GM21526 (cell line): Measurements from ENCODE around the gene B4GALT2.

Experiments used
- ATAC-seq: cut with Tn5 transposase; IDR thresholded peaks from one replicate; pipeline ENCODE4 v1.9.1; 2021; ENCODE audit warnings: moderate library complexity; ENCODE audit not compliant: unreplicated experiment, low FRiP score

B4GALT2 gene

DNA sequence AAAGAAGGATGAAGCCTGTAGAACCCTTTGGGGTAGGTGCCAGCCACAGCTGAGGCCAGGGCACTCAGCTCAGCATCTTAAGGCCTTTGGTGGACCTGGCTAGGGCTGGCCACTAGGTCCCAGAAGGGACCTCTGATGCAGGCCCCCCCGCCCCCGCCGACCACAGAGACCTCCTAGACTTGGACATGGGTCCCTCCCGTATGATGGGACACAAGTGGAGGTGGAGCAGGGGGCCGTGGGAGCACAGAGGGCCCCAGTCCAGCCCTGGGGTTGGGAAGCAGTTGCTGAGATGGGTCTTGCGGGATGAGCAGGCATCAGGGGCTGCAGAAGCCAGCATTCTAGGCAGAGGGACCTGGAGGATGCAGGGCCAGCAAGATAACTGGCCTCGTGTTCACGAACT lies 3.2 kb downstream of the B4GALT2 start:
- ATAC-seq = no peak

DNA sequence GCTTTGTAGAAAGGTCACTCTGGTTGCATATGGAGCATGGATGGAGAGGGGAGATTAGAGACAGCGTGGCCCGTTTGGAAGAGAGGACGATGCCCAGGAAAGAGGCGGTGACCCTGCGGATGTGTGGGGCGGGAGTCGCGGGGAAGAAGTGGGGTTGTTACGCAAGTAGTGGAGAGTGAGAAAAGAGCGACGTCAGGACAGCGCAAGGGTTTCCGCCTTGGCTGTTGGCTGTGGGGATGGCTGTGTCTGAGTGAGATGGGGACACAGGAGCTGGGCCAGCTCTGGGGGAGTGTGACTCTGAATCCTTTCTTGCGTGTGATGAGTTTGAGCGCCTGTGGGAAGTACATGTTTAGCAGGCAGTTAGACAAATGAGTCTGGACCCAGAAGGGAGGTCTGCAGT lies 3.8 kb downstream of the B4GALT2 start:
- no peak for ATAC-seq

DNA sequence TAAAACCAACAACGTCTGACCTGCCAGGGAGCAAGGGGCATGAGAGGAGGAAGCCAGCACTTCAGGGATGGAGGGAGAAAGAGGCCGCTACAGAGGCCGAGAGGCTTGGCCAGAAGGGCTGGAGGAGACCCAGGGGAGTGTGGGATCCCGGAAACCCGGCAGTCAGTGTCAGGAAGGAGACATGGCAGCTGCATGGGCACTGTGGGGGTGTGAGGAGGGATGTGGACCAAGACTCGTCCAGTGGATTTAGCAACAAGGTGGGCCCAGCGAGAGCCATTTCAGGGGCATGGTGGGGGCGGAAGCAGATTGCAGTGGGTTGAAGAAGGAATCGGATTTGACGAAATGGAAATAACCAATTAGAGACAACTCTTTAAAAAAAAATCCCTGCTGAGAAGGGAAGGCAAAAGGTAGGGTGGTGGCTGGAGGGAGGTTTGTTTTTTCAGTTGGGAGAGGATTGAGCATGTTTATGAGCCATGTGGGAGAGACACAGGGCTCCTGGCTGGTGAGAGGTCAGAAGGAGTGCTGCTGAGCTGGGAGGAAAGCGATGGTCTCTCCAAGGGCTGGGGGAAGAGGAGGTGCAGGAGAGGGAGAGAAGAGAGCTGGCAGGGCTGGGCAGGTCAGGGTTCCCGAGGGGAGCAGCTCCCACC lies 4.4 kb downstream of the B4GALT2 start:
- ATAC-seq = no peak

DNA sequence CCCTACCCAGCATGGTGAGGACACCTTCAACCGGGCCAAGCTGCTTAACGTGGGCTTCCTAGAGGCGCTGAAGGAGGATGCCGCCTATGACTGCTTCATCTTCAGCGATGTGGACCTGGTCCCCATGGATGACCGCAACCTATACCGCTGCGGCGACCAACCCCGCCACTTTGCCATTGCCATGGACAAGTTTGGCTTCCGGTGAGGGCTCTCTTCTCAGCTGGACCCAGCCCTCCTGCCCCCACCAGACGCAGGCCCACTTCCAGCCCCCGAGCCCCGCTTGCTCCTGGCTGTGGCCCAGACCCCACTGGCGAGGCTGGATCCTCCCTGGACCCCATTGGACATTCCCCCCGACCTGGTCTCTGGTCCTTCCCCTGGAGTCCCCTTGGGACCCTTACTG lies 5.8 kb downstream of the B4GALT2 start:
- ATAC-seq = no peak

DNA sequence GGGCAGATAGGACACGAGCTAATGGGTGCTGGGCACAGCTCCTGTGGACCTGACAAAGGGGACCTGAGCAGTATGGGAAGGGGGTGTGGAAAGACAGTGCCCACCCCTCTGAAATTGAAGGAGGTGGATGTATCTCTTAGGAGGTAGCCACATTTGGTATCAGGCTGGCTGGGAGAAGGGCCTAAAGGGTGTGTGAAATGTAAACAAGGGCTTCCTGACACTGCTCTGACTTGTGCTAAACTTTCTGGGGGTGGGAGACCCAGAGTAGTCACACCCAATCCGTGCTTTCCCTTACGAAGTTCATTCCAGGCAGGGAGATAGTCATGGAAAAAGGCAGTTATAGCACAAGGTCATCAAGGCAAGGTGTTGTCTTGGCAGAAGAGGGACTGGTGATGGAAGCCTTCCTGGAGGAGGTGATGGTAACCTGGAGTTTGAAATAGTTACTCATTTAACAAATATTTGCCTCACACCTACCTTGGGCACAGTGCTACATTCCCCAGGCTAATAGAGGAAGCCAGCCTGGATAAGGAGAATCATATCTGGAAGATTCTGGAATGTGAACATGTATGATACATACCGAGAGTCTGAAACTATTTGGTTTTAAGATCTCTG lies 7.1 kb downstream of the B4GALT2 start:
- no peak for ATAC-seq

DNA sequence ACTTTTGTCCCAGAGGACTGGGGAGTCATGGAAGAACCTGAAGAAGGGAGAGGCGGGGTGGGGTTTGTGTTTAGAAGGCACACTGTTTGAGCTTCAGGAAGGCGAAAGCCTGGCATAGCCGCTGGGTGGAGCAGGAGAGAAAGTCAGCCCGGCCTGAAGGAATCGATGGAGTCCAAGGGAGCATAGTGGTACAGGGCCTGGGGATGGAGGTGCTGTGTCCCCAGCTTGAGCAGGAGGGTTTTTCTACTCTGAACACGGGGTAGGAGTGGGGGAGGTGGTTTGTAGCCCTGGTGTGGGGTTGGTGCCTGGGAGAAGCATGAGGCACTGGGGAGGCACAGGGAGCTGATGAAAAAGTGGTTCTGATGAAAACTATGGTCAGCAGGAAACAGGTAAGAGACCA lies 7.7 kb downstream of the B4GALT2 start:
- ATAC-seq = no peak

DNA sequence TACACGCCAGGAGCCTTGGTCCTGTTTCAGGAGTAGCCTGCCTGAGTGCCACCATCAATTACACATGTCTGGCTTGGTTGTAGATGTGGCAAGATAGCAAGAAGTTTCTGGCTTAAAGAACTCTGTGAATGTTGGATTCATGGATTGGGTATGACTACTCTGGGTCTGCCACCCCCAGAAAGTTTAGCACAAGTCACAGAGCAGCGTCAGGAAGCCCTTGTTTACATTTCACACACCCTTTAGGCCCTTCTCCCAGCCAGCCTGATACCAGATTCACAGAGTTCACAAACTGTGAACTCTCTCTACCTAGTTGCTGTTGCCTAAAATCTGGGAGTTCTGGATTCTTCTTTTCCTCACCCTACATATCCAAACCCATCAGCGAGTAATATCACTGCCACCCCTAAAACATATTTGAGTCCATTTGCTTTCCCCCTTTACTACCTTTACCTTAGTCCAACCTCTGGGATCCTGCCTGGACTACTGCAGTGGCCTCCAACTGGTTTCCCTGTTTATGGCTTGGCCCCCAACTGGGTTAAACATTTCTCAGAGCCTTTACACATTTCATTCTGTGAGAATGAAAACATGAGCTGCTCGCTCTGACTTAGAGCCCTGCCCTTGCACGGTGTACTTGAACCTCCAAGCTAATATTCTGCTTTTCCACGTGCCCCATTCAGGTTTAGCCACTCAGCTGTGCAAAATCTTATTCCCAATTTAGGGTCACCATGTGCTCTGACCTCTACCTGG lies 8.3 kb downstream of the B4GALT2 start:
- no peak for ATAC-seq

DNA sequence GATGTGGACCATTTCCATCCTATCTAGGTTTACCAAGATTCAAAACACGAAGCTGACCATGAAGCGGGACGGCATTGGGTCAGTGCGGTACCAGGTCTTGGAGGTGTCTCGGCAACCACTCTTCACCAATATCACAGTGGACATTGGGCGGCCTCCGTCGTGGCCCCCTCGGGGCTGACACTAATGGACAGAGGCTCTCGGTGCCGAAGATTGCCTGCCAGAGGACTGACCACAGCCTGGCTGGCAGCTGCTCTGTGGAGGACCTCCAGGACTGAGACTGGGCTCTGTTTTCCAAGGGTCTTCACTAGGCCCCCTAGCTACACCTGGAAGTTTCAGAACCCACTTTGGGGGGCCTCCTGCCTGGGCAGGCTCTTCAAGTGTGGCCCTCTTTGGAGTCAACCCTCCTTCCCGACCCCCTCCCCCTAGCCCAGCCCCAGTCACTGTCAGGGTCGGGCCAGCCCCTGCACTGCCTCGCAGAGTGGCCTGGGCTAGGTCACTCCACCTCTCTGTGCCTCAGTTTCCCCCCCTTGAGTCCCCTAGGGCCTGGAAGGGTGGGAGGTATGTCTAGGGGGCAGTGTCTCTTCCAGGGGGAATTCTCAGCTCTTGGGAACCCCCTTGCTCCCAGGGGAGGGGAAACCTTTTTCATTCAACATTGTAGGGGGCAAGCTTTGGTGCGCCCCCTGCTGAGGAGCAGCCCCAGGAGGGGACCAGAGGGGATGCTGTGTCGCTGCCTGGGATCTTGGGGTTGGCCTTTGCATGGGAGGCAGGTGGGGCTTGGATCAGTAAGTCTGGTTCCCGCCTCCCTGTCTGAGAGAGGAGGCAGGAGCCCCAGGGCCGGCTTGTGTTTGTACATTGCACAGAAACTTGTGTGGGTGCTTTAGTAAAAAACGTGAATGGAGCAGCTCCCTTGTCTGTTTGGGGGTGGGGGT lies 11.5 kb downstream of the B4GALT2 start:
- no peak for ATAC-seq

DNA sequence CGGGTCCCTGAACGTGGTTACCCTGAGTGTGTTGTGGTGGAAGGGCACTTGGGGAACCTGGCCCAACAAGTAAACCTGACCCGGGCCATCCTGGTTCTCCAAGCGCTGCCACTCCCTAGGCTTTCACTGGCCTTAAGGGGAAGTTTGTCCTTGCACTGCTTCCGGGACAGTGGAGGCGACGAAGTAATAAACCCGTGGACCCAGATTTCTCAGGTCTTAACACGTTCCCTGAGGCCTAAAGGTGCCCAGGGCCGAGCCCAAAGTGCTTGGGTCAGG lies 12.1 kb downstream of the B4GALT2 start:
- peak; percentile 6 for ATAC-seq

DNA sequence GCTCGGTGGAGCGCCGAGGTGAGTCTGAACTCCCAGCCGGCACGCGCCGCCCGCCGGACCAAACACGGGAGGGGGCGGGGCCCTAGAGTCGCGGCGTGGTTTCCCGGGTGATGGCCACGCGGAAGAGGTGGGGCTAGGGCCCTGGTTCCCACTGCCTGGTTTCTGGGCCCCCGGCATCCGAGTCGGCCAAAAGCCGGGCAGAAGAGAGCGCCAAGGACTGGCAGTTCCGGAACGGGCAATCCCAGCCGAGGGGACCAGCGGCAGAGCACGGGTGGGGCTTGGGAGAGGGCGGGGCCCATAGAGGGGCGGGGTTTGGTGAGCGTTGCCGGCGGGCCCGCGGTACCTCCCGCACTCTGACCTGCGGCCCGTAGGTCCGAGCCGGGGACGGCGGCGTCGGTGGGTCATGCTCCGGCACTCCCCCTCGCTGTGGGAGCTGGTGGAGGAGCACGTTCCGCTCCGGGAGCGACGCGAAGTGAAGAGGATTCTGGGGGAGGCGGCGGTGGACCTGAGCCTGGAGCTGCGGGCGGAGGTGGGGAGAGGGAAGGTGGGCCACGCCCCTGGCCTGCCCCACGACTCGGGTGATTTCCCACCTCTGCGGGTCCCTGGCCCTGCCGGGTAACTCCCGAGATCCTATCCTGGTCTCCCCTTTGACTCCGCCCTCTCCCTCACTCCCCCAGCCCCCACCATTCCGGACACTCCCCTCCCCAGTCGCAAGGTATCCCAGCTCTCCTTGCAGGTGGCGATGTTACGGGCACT lies 12.6 kb downstream of the B4GALT2 start, which contains the start of gene CCDC24:
Gene CCDC24, plus strand, starts transcription at position 124 of the 756 bp plus-strand sequence. Its CDS starts 280 bp downstream, at position 404.
- ATAC-seq = peak; percentile 60

DNA sequence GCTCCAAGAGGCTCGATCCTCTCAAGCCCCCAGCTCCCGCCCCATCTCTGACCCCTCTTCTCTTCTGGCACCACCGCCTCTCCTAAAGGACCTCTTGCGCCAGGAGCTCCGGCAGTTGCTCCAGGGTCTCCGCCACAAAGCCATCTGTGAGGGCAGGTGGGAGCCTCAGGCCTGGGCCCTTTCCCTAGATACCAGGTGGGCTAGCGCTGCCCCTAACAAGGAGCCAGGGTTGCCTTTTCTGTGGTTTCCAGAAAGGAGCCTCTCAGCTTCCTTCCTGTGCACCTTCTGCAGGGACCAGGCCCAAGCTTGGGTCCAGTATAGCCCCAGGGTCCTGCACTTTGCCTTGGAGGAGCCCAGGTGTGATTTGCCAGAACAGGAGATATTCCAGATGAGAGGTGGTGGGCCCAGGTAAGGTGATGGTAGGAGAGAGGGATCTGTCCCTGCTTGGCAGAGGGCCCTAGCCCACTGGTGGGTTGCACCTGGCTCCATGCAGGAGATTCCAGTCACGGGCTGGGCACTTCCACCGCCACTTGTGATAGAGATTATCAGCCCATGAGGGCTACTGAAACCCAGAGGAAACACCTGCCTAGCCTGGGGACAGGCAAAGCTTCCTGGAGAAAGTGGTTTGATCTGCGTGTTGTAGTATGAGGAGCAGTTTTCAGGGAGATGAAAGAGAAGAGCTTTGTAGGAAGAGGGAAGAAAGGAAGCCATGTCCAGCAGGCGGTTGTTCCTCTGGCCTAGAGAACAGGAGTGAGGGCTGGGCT lies 13.4 kb downstream of the B4GALT2 start:
- no peak for ATAC-seq

DNA sequence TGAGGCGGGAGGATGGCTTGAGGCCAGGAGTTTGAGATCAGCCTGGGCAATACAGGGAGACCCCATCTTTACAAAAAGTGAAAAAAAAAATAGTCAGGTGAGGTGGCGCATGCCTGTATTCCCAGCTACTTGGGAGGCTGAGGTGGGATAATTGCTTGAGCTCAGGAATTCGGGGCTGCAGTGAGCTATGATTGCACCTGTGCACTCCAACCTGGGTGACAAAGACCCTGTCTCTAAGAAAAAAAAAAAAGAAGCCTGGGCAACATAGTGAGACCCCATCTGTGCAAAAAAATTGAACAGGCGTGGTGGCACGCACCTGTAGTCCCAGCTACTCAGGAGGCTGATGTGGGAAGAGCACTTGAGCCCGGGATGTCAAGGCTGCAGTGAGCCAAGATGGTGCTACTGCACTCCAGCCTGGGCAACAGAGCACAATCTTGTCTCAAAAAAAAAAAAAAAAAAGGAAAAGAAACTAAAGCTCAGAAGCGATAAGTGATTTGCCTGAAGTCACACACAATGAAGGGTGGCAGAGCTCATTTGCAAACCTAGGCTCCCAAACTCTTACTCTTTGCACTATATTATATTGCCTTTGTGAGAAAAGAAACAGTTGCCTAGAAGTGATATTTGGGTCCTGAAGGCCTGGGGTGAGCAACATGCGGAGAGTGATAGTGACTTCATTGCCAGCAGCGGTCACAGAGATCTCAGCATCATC lies 14.3 kb downstream of the B4GALT2 start:
- ATAC-seq = no peak

DNA sequence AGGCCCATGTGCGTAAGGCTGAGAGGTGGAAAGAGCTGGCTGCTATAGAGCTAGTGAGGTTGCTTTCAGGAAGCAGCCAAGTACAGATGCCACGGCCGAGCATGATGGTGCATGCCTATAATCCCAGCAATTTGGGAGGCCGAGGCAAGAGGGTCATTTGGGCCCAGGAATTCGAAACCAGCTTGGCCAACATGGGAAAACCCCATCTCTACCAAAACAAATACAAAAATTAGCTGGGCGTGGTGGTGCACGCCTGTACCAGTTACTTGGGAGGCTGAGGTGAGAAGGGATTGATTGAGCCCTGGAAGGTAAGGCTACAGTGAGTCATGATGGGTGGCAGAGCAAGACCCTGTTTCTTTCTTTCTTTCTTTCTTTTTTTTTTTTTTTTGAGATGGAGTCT lies 15.1 kb downstream of the B4GALT2 start:
- ATAC-seq = no peak

DNA sequence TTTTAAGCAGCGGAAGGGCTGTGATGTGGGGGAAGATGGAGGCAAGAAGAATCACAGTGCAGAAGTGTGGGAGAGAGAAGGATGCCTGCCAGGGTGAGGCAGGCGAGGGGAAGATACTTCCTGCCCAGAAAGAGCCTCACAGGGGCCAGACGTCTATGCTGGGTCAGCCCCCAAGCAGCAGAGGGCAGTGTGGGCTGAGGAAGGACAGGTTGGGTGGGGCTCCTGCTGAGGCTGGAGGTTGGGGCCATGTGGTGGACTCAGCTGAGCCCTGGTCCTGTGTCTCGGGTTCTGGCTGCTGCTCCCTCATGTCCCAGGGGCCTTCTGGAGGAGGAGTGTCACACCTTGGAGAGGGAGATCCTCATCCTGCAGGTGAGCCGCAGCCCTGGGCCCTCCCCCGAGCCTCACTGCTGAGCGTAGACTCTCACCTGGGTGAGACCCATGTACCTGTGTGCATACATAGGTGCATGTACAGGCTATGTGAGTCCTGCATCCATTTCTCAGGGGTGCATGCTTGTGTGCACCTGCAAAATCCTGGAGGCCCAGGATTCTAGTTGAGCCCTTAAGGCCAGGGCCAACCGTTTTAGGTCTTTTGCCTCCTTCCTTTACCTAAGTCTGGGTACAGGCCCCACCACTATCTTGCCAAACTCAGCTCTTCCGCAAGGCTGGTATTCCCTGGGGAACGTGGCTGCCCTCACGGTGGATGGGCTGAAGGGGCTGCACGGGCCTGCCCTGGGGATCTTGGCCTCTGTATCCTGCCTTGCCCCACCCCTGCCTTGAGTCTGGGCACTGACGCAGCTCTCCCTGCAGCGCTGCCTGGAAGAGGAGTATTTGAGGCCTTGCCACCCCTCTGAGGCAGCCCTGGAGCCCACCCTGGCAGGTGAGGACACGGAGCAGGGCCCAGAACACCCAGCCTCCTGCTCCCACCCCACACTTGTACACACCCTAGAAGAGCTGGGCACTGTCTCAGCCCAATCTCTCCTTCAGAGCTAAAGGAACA lies 16.1 kb downstream of the B4GALT2 start:
- ATAC-seq = no peak

DNA sequence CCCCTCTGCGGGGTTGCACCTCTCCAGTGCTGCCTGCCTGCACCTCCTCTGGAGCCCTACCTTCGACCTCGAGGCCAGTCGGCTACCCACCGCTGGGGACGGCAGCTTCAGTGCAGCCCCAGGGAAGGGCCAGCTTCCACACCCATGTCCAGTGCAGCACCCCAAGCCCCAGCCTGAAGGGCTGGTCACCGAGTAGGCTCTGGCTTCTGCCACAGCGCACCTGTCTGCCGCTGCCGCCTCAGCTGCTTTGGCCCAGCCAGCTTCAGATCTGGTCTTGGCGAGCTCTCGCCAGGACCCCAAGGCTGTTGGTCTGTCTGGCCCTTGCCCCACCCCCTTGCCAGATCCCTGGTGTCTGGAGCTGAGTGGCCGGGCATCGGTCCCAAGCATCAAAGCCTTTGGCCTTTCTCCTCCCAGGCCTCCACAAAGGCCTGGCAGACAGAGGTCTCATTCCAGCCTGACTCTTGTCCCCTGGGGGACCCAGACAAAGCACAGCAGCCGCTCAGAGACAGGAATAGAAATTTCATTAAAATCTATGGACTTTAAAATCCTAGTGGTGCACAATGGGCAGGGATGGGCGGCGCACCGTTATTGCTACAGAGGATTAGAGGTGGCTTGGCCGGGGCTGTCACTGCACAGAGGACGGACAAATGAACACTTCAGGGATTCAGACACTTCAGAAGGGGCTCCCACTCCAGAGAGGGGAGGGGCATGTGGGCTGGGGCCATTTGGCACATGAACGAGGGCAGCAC lies 17.1 kb downstream of the B4GALT2 start:
- ATAC-seq = no peak

DNA sequence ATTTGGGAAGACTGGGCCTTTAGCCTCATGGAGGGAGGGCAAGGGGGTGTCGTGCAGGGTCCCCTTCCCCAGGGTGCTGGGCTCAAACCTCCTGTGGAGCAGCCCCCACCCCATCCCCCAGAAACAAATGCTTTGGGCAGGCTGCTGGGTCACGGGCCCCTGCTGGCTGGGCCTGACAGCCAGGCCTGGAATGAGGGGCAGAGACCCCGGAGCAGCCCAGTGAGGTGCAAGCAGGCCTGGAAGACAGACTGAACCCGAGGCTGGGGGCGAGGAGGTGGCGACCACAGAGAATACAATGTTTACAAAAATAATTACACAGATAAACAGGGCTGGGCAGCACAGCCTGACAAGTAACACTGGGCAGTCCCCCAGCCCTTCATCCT lies 17.7 kb downstream of the B4GALT2 start:
- ATAC-seq = no peak
